OCI-M1 (cell line): Measurements from ENCODE around the gene ARFIP2.

Source experiments
- DNase-seq: peaks from one replicate; lab custom pipeline; 2025; lab: John Stamatoyannopoulos, UW

The ARFIP2 gene

GRCh38 chr11:6443269-6444003 is 37.7 kb downstream of the ARFIP2 start:
- peak; percentile 65 for DNase-seq

GRCh38 chr11:6442441-6442840 is 38.7 kb downstream of the ARFIP2 start:
- no peak for DNase-seq

- no peak for DNase-seq
Measured at GRCh38 chr11:6440906-6441358, 40.2 kb downstream of the ARFIP2 start, which contains the start of gene HPX. HPX (minus strand) TSS chr11:6440987; CDS start chr11:6440963, 24 bp downstream.

GRCh38 chr11:6438979-6439571 is 42.1 kb downstream of the ARFIP2 start:
- peak; percentile 86 for DNase-seq

GRCh38 chr11:6437993-6438392 is 43.1 kb downstream of the ARFIP2 start:
- peak; percentile 11 for DNase-seq

- DNase-seq, result no peak
Measured at GRCh38 chr11:6437423-6437822, 43.7 kb downstream of the ARFIP2 start.

- no peak for DNase-seq
Measured at GRCh38 chr11:6433998-6434660, 47.0 kb downstream of the ARFIP2 start.

- no peak for DNase-seq
Measured at GRCh38 chr11:6431861-6432260, 49.3 kb downstream of the ARFIP2 start.

GRCh38 chr11:6427516-6427915 is 53.6 kb downstream of the ARFIP2 start:
- DNase-seq, result no peak
